Parathyroid adenoma (tissue), 2 donors: ENCODE measurements around the gene ERN1.

Experiments
- H2AFZ ChIP-seq: fragments of 300-600 bp; sonication (generic); one replicate; pipeline ENCODE4 v1.7.0; 2017; ENCODE audit warnings: antibody characterized with exemption, mild to moderate bottlenecking
- H3K27ac ChIP-seq: fragments of 300-600 bp; sonication (generic); one replicate; pipeline ENCODE4 v1.7.0; 2017
- H3K27me3 ChIP-seq: fragments of 300-600 bp; sonication (generic); one replicate; pipeline ENCODE4 v1.7.0; 2017; ENCODE audit warnings: low read length; ENCODE audit not compliant: control insufficient read depth, insufficient read depth
- H3K36me3 ChIP-seq: fragments of 300-600 bp; sonication (generic); one replicate; pipeline ENCODE4 v1.7.0; 2017; ENCODE audit warnings: low read length; ENCODE audit not compliant: control insufficient read depth, insufficient read depth
- H3K4me1 ChIP-seq: fragments of 300-600 bp; sonication (generic); one replicate; pipeline ENCODE4 v1.7.0; 2017; ENCODE audit warnings: control low read depth
- H3K4me2 ChIP-seq: fragments of 300-600 bp; sonication (generic); one replicate; pipeline ENCODE4 v1.7.0; 2017; ENCODE audit warnings: low read length
- H3K4me3 ChIP-seq: fragments of 300-600 bp; sonication (generic); one replicate; pipeline ENCODE4 v1.7.0; 2017; ENCODE audit warnings: low read depth, low read length
- H3K79me2 ChIP-seq: fragments of 300-600 bp; sonication (generic); one replicate; pipeline ENCODE4 v1.7.0; 2017; ENCODE audit warnings: control low read depth
- H3K9ac ChIP-seq: fragments of 300-600 bp; sonication (generic); one replicate; pipeline ENCODE4 v1.7.0; 2017; ENCODE audit warnings: mild to moderate bottlenecking
- H3K9me3 ChIP-seq: fragments of 300-600 bp; sonication (generic); one replicate; pipeline ENCODE4 v1.7.0; 2017; ENCODE audit warnings: low read length; ENCODE audit not compliant: control insufficient read depth
- CTCF ChIP-seq: fragments of 300-600 bp; sonication (generic); IDR thresholded peaks from one replicate; pipeline ENCODE4 v1.7.0; 2017; ENCODE audit warnings: antibody characterized with exemption, mild to moderate bottlenecking
- donor health status: primary hyperparathyroidism.

The ERN1 gene

GRCh38 chr17:63996430-63997182 is 133.3 kb downstream of the ERN1 start:
- Histone ChIP-seq H3K27ac (no peak overlapping the region), H3K27me3 (no peaks in the 10 kb centered on the region)
- no peak for TF ChIP-seq CTCF

GRCh38 chr17:63995626-63996025 is 134.3 kb downstream of the ERN1 start:
- no peak overlapping the region for H2AFZ ChIP-seq
- no peak overlapping the region for H3K4me2 ChIP-seq
- H3K4me3 ChIP-seq, result no peak overlapping the region
- H3K9me3 ChIP-seq, result no peaks in the 10 kb centered on the region
- H3K27me3 ChIP-seq, result no peaks in the 10 kb centered on the region
- H3K79me2 ChIP-seq, result no peaks in the 10 kb centered on the region
- no peaks in the 10 kb centered on the region for H3K36me3 ChIP-seq
- peaks cover 5% of the 10 kb centered on the region for H3K4me1 ChIP-seq
- TF ChIP-seq CTCF, result no peak
- H3K9ac ChIP-seq, result no peak overlapping the region
- no peak overlapping the region for H3K27ac ChIP-seq

More at GRCh38 chr17:63996430-63997182, 133.3 kb downstream of the ERN1 start:
- Histone ChIP-seq H3K9ac (no peak overlapping the region), H3K36me3 (no peaks in the 10 kb centered on the region), H2AFZ (no peak overlapping the region), H3K4me3 (no peak overlapping the region), H3K4me2 (no peak overlapping the region), H3K79me2 (no peaks in the 10 kb centered on the region), H3K4me1 (peaks cover 5% of the 10 kb centered on the region), H3K9me3 (no peaks in the 10 kb centered on the region)

GRCh38 chr17:63993368-63993985 is 136.5 kb downstream of the ERN1 start:
- Histone ChIP-seq H3K4me2 (no peak overlapping the region), H2AFZ (no peak overlapping the region), H3K27me3 (no peaks in the 10 kb centered on the region), H3K79me2 (no peaks in the 10 kb centered on the region), H3K9me3 (no peaks in the 10 kb centered on the region), H3K4me1 (peaks cover 5% of the 10 kb centered on the region), H3K27ac (no peak overlapping the region), H3K36me3 (no peaks in the 10 kb centered on the region), H3K9ac (no peak overlapping the region), H3K4me3 (no peak overlapping the region)
- TF ChIP-seq CTCF, result no peak

GRCh38 chr17:63991611-63992010 is 138.3 kb downstream of the ERN1 start:
- Histone ChIP-seq H3K27me3 (no peaks in the 10 kb centered on the region), H3K9me3 (no peaks in the 10 kb centered on the region), H3K36me3 (no peaks in the 10 kb centered on the region), H2AFZ (no peak overlapping the region), H3K4me1 (peaks cover 9% of the 10 kb centered on the region), H3K4me3 (no peak overlapping the region), H3K79me2 (no peaks in the 10 kb centered on the region), H3K9ac (no peak overlapping the region), H3K4me2 (no peak overlapping the region), H3K27ac (no peak overlapping the region)
- TF ChIP-seq CTCF, result no peak
